Measurements from ENCODE around the gene ZNF423. TPM values are rescaled to one million over a fixed set of nuclear protein-coding genes. Genes with fewer than 3 reads are reported as not detected.

The ZNF423 gene
- total and polyA plus RNA-seq, 9 of the 15 experiments (the other 6 are each of a cell fraction or from before 2014, with no cell fraction given) = not detected

DNA sequence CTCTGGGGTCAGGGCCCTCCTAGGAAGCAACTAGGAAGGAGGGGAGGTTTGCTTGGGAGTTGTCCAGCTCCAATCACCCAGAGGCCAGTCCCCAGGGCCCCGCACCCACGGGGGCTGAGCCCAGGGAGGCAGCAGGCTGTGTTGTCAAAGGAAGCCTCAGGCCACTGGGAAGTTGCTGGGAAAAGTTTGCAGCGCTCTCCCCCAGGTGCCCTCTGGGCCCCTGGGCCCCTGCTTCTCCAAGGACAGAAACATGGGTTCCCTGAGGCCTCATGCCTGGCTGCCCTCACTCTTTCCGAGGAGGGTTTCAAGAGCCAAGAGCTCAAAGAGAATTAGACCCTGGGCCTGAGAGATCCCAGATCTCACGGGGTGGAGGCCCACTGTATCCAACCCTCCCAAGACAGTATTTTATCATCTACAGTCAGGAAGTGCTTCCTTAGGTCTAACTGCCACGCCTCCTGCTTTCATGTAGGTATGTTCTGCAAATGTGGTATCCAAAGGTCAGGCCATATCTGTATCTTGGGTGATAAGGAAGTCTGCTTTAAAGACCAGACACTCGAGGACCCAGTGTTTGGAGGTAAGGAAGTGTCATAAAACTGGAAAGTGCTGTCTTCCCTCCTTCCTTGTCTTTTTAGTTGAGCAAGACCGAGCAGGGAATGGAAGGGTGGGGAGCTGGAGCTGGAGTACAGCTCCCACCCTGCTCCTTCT is 44.2 kb upstream of the ZNF423 start:
- H3K27me3 ChIP-seq (ENCODE audit: control insufficient read depth in 2 of 2, insufficient read depth in 2 of 2, low read length in 2 of 2) = peaks cover 8 to 36% of the 10 kb centered on the region in 2 experiments; a peak in 4 of 5 replicates
- WGBS (ENCODE audit: insufficient coverage, low coverage, missing lambda C conversion rate) = 6% methylated on average over 8 of the region's 8 CpGs
- H3K9me3 ChIP-seq (replicated peaks; ENCODE audit: control insufficient read depth, insufficient read depth, low read depth, low read length) = no peaks in the 10 kb centered on the region
- H3K79me2 ChIP-seq (ENCODE audit: control insufficient read depth, insufficient read depth, low read length) = no peaks in the 10 kb centered on the region
- H3K27ac ChIP-seq (ENCODE audit: extremely low read depth, low read depth, low read length) = no peak overlapping the region
- BruUV-seq (replicated peaks) = no TSS peak
- H2AFZ ChIP-seq (ENCODE audit: low read depth, low read length) = no peak overlapping the region
- no peak overlapping the region for H3K4me2 ChIP-seq (ENCODE audit: insufficient read depth, low read length)
- intact Hi-C loops (cut with micrococcal nuclease) = no loop called here
- no peaks in the 10 kb centered on the region for H4K20me1 ChIP-seq (replicated peaks; ENCODE audit: control insufficient read depth, insufficient read depth, low read length)
- ChIA-PET POLR2A (interaction anchor here (1.1 to 1.5 kb wide), 3 partner anchors 11 to 16 kb away, joined by 3 to 4 read pairs (median 4); no protein-coding TSS in a partner anchor), CTCF (ENCODE audit: low intra/inter-chr PET ratio) (no interaction called here)
- no peak overlapping the region for H3K9ac ChIP-seq (ENCODE audit: insufficient read depth in 1 of 2, low read depth in 2 of 2, low read length in 2 of 2)
- H3K36me3 ChIP-seq (ENCODE audit: control insufficient read depth, insufficient read depth, low read length) = no peaks in the 10 kb centered on the region
- FAIRE-seq = no peak
- peak in 1 of 4 experiments; percentile 6 for DNase-seq (ENCODE audit: extremely low read depth in 1 of 4, low spot score in 3 of 4)
- no peaks in the 10 kb centered on the region; a peak in 1 of 5 replicates for H3K4me1 ChIP-seq (replicated peaks in 1 of 2; ENCODE audit: control insufficient read depth in 2 of 2, insufficient read depth in 2 of 2, low read length in 2 of 2)
- no peaks in the 10 kb centered on the region for H3K9me1 ChIP-seq (ENCODE audit: control insufficient read depth, insufficient read depth, low read length)
- in situ Hi-C loops (cut with MboI) = no loop called here
- H3K4me3 ChIP-seq = no peak overlapping the region
- no peak for ATAC-seq
- TF ChIP-seq EWSR1 (IDR thresholded peaks at IDR 0.05; ENCODE audit: borderline replicate concordance, low read depth, partially characterized antibody) (no peak), ARNT (IDR thresholded peaks at IDR 0.05) (no peak), SETDB1 (IDR thresholded peaks at IDR 0.05; ENCODE audit: low read length) (no peak), HDAC8 (tag; IDR thresholded peaks at IDR 0.05) (no peak), PML (IDR thresholded peaks at IDR 0.05; ENCODE audit: low read length) (no peak), RCOR1 (IDR thresholded peaks at IDR 0.05; ENCODE audit: borderline replicate concordance in 1 of 2, low read depth in 2 of 2, low read length in 2 of 2) (no peak), PCBP1 (IDR thresholded peaks at IDR 0.05; ENCODE audit: low read depth, low read length, poor library complexity, severe bottlenecking) (no peak), ZNF507 (tag; conservative IDR thresholded peaks at IDR 0.05) (no peak), HIVEP1 (CRISPR knock-in tag; IDR thresholded peaks at IDR 0.05) (no peak), ZFP30 (CRISPR knock-in tag; IDR thresholded peaks at IDR 0.05; ENCODE audit: borderline replicate concordance) (no peak)
- TF ChIP-seq, protein P1, sequence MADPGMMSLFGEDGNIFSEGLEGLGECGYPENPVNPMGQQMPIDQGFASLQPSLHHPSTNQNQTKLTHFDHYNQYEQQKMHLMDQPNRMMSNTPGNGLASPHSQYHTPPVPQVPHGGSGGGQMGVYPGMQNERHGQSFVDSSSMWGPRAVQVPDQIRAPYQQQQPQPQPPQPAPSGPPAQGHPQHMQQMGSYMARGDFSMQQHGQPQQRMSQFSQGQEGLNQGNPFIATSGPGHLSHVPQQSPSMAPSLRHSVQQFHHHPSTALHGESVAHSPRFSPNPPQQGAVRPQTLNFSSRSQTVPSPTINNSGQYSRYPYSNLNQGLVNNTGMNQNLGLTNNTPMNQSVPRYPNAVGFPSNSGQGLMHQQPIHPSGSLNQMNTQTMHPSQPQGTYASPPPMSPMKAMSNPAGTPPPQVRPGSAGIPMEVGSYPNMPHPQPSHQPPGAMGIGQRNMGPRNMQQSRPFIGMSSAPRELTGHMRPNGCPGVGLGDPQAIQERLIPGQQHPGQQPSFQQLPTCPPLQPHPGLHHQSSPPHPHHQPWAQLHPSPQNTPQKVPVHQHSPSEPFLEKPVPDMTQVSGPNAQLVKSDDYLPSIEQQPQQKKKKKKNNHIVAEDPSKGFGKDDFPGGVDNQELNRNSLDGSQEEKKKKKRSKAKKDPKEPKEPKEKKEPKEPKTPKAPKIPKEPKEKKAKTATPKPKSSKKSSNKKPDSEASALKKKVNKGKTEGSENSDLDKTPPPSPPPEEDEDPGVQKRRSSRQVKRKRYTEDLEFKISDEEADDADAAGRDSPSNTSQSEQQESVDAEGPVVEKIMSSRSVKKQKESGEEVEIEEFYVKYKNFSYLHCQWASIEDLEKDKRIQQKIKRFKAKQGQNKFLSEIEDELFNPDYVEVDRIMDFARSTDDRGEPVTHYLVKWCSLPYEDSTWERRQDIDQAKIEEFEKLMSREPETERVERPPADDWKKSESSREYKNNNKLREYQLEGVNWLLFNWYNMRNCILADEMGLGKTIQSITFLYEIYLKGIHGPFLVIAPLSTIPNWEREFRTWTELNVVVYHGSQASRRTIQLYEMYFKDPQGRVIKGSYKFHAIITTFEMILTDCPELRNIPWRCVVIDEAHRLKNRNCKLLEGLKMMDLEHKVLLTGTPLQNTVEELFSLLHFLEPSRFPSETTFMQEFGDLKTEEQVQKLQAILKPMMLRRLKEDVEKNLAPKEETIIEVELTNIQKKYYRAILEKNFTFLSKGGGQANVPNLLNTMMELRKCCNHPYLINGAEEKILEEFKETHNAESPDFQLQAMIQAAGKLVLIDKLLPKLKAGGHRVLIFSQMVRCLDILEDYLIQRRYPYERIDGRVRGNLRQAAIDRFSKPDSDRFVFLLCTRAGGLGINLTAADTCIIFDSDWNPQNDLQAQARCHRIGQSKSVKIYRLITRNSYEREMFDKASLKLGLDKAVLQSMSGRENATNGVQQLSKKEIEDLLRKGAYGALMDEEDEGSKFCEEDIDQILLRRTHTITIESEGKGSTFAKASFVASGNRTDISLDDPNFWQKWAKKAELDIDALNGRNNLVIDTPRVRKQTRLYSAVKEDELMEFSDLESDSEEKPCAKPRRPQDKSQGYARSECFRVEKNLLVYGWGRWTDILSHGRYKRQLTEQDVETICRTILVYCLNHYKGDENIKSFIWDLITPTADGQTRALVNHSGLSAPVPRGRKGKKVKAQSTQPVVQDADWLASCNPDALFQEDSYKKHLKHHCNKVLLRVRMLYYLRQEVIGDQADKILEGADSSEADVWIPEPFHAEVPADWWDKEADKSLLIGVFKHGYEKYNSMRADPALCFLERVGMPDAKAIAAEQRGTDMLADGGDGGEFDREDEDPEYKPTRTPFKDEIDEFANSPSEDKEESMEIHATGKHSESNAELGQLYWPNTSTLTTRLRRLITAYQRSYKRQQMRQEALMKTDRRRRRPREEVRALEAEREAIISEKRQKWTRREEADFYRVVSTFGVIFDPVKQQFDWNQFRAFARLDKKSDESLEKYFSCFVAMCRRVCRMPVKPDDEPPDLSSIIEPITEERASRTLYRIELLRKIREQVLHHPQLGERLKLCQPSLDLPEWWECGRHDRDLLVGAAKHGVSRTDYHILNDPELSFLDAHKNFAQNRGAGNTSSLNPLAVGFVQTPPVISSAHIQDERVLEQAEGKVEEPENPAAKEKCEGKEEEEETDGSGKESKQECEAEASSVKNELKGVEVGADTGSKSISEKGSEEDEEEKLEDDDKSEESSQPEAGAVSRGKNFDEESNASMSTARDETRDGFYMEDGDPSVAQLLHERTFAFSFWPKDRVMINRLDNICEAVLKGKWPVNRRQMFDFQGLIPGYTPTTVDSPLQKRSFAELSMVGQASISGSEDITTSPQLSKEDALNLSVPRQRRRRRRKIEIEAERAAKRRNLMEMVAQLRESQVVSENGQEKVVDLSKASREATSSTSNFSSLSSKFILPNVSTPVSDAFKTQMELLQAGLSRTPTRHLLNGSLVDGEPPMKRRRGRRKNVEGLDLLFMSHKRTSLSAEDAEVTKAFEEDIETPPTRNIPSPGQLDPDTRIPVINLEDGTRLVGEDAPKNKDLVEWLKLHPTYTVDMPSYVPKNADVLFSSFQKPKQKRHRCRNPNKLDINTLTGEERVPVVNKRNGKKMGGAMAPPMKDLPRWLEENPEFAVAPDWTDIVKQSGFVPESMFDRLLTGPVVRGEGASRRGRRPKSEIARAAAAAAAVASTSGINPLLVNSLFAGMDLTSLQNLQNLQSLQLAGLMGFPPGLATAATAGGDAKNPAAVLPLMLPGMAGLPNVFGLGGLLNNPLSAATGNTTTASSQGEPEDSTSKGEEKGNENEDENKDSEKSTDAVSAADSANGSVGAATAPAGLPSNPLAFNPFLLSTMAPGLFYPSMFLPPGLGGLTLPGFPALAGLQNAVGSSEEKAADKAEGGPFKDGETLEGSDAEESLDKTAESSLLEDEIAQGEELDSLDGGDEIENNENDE (IDR thresholded peaks at IDR 0.05; ENCODE audit: low read depth, low read length) = no peak
